ENCODE results near the gene POLE. TPM values are rescaled to one million over a fixed set of nuclear protein-coding genes. Genes with fewer than 3 reads are reported as not detected.

Gene POLE
- total and polyA plus RNA-seq, 2 donors (not counting 1 experiment from before 2014, with no cell fraction given), result 6.2 to 9.6 TPM

- Histone ChIP-seq H3K4me2 (ENCODE audit: extremely low read depth, insufficient read depth, low read length) (no peak overlapping the region), H3K9ac (ENCODE audit: insufficient read depth, low read length) (no peak overlapping the region), H3K79me2 (ENCODE audit: control insufficient read depth, insufficient read depth, low read length) (peaks cover 13% of the 10 kb centered on the region), H3K4me3 (replicated peaks in 1 of 4; ENCODE audit: control extremely low read depth in 1 of 4, insufficient read depth in 1 of 4, low read depth in 3 of 4, low read length in 4 of 4) (no peak overlapping the region), H4K20me1 (ENCODE audit: control insufficient read depth, extremely low read depth, insufficient read depth, low read length) (no peaks in the 10 kb centered on the region), H3K4me1 (ENCODE audit: control insufficient read depth, extremely low read depth, insufficient read depth, low read length) (no peaks in the 10 kb centered on the region), H2AFZ (ENCODE audit: low read length) (no peak overlapping the region), H3K9me3 (ENCODE audit: control insufficient read depth, insufficient read depth, low read depth, low read length) (no peaks in the 10 kb centered on the region), H3K36me3 (ENCODE audit: control insufficient read depth, insufficient read depth, low read length) (peaks cover 3% of the 10 kb centered on the region), H3K27ac (ENCODE audit: insufficient read depth, low read length) (no peak overlapping the region), H3K27me3 (ENCODE audit: control insufficient read depth, insufficient read depth, low read length) (no peaks in the 10 kb centered on the region)
- no peak for DNase-seq (ENCODE audit: low read depth in 2 of 2)
- TF ChIP-seq EZH2 (IDR thresholded peaks at IDR 0.05; ENCODE audit: low read length, missing control alignments), result no peak
- TF ChIP-seq CTCF (conservative IDR thresholded peaks at IDR 0.05 in 1 of 2, IDR thresholded peaks at IDR 0.05 in 1 of 2; ENCODE audit: low read depth in 1 of 2, low read length in 2 of 2), result no peak
Observed at GRCh38 chr12:132707241-132707640, 20.1 kb upstream of the POLE start.

GRCh38 chr12:132703641-132704040 is 16.5 kb upstream of the POLE start:
- Histone ChIP-seq H3K9ac (ENCODE audit: insufficient read depth, low read length) (no peak overlapping the region), H3K27ac (ENCODE audit: insufficient read depth, low read length) (no peak overlapping the region), H3K36me3 (ENCODE audit: control insufficient read depth, insufficient read depth, low read length) (peaks cover 3% of the 10 kb centered on the region), H3K4me1 (ENCODE audit: control insufficient read depth, extremely low read depth, insufficient read depth, low read length) (no peaks in the 10 kb centered on the region), H3K27me3 (ENCODE audit: control insufficient read depth, insufficient read depth, low read length) (no peaks in the 10 kb centered on the region), H2AFZ (ENCODE audit: low read length) (no peak overlapping the region), H3K79me2 (ENCODE audit: control insufficient read depth, insufficient read depth, low read length) (no peaks in the 10 kb centered on the region), H3K4me2 (ENCODE audit: extremely low read depth, insufficient read depth, low read length) (no peak overlapping the region), H4K20me1 (ENCODE audit: control insufficient read depth, extremely low read depth, insufficient read depth, low read length) (no peaks in the 10 kb centered on the region), H3K4me3 (replicated peaks in 1 of 4; ENCODE audit: control extremely low read depth in 1 of 4, insufficient read depth in 1 of 4, low read depth in 3 of 4, low read length in 4 of 4) (no peak overlapping the region), H3K9me3 (ENCODE audit: control insufficient read depth, insufficient read depth, low read depth, low read length) (no peaks in the 10 kb centered on the region)
- no peak for DNase-seq (ENCODE audit: low read depth in 2 of 2)
- no peak for TF ChIP-seq EZH2 (IDR thresholded peaks at IDR 0.05; ENCODE audit: low read length, missing control alignments)
- TF ChIP-seq CTCF (conservative IDR thresholded peaks at IDR 0.05 in 1 of 2, IDR thresholded peaks at IDR 0.05 in 1 of 2; ENCODE audit: low read depth in 1 of 2, low read length in 2 of 2), result no peak

GRCh38 chr12:132702640-132703039 is 15.5 kb upstream of the POLE start:
- no peak for DNase-seq (ENCODE audit: low read depth in 2 of 2)
- Histone ChIP-seq H3K4me1 (ENCODE audit: control insufficient read depth, extremely low read depth, insufficient read depth, low read length) (no peaks in the 10 kb centered on the region), H3K36me3 (ENCODE audit: control insufficient read depth, insufficient read depth, low read length) (peaks cover 4% of the 10 kb centered on the region)

More at GRCh38 chr12:132702640-132703039, 15.5 kb upstream of the POLE start:
- H3K4me2 ChIP-seq (ENCODE audit: extremely low read depth, insufficient read depth, low read length), result no peak overlapping the region
- no peak overlapping the region for H3K27ac ChIP-seq (ENCODE audit: insufficient read depth, low read length)
- TF ChIP-seq CTCF (conservative IDR thresholded peaks at IDR 0.05 in 1 of 2, IDR thresholded peaks at IDR 0.05 in 1 of 2; ENCODE audit: low read depth in 1 of 2, low read length in 2 of 2) (no peak), EZH2 (IDR thresholded peaks at IDR 0.05; ENCODE audit: low read length, missing control alignments) (no peak)
- H3K9ac ChIP-seq (ENCODE audit: insufficient read depth, low read length), result no peak overlapping the region
- H3K79me2 ChIP-seq (ENCODE audit: control insufficient read depth, insufficient read depth, low read length), result no peaks in the 10 kb centered on the region
- H2AFZ ChIP-seq (ENCODE audit: low read length), result no peak overlapping the region
- no peaks in the 10 kb centered on the region for H4K20me1 ChIP-seq (ENCODE audit: control insufficient read depth, extremely low read depth, insufficient read depth, low read length)
- H3K4me3 ChIP-seq (replicated peaks in 1 of 4; ENCODE audit: control extremely low read depth in 1 of 4, insufficient read depth in 1 of 4, low read depth in 3 of 4, low read length in 4 of 4), result no peak overlapping the region
- H3K9me3 ChIP-seq (ENCODE audit: control insufficient read depth, insufficient read depth, low read depth, low read length), result no peaks in the 10 kb centered on the region
- no peaks in the 10 kb centered on the region for H3K27me3 ChIP-seq (ENCODE audit: control insufficient read depth, insufficient read depth, low read length)

Data from fibroblast of lung (primary cell).